CD14-positive monocyte (primary cell): ENCODE measurements around the gene FGF2. TPM values are rescaled to one million over a fixed set of nuclear protein-coding genes. Genes with fewer than 3 reads are reported as not detected.

Source experiments
- DNase-seq, 3 donors: peaks; one replicate each; pipeline ENCODE4 v3.0.0-alpha.2; 2011 to 2022
- H2AFZ ChIP-seq: 2 replicates; pipeline ENCODE4 v1.6.0; 2012; ENCODE audit warnings: mild to moderate bottlenecking, low read depth, low read length, inconsistent platforms; ENCODE audit not compliant: insufficient read depth, poor library complexity, severe bottlenecking
- H3K27ac ChIP-seq, 2 donors: 1 replicate in 1 of 2; 2 replicates in 1 of 2; pipeline ENCODE4 v1.5.1; 2012 to 2013; ENCODE audit warnings: low read length in 2 of 2, control low read depth in 1 of 2, inconsistent platforms in 1 of 2, low read depth in 1 of 2, mild to moderate bottlenecking in 1 of 2
- H3K27me3 ChIP-seq, 2 donors: one replicate each; pipeline versions ENCODE4 v1.6.0 to v1.6.1; 2011 to 2013; ENCODE audit warnings: low read length in 2 of 2; ENCODE audit not compliant: control insufficient read depth in 2 of 2, insufficient read depth in 2 of 2
- H3K36me3 ChIP-seq, 2 donors: replicated peaks in 1 of 2; 1 replicate in 1 of 2; 2 replicates in 1 of 2; pipeline versions ENCODE4 v1.5.1 to v1.6.1; 2012 to 2013; ENCODE audit warnings: low read length in 2 of 2, control low read depth in 1 of 2, inconsistent platforms in 1 of 2, mild to moderate bottlenecking in 1 of 2; ENCODE audit not compliant: insufficient read depth in 2 of 2, control insufficient read depth in 1 of 2
- H3K4me1 ChIP-seq, 2 donors: 1 replicate in 1 of 2; 2 replicates in 1 of 2; pipeline versions ENCODE4 v1.5.1 to v1.6.1; 2012 to 2013; ENCODE audit warnings: low read length in 2 of 2, control low read depth in 1 of 2, inconsistent platforms in 1 of 2, mild to moderate bottlenecking in 1 of 2, moderate library complexity in 1 of 2; ENCODE audit not compliant: insufficient read depth in 2 of 2, control insufficient read depth in 1 of 2
- H3K4me2 ChIP-seq: replicated peaks from 2 replicates; pipeline ENCODE3; 2012; ENCODE audit warnings: low read length, moderate library complexity, mild to moderate bottlenecking; ENCODE audit not compliant: poor library complexity, severe bottlenecking; ENCODE audit errors: extremely low read depth
- H3K4me3 ChIP-seq, 3 experiments: fragments of 200-600 bp in 1 of 3; sonication (generic) in 1 of 3; replicated peaks in 1 of 3; 1 replicate in 2 of 3; 2 replicates in 1 of 3; pipeline ENCODE4 v1.5.1; 2011 to 2013; ENCODE audit warnings: low read length in 3 of 3, mild to moderate bottlenecking in 3 of 3, control low read depth in 2 of 3, low read depth in 2 of 3, inconsistent platforms in 1 of 3, moderate library complexity in 1 of 3
- H3K79me2 ChIP-seq: 2 replicates; pipeline ENCODE4 v1.6.0; 2012; ENCODE audit warnings: mild to moderate bottlenecking, control low read depth, inconsistent platforms, low read length, moderate library complexity; ENCODE audit not compliant: insufficient read depth
- H3K9ac ChIP-seq: 2 replicates; pipeline ENCODE4 v1.6.0; 2017; ENCODE audit warnings: low read length, mild to moderate bottlenecking; ENCODE audit not compliant: insufficient read depth, poor library complexity, severe bottlenecking
- H3K9me3 ChIP-seq, 2 donors: replicated peaks in 1 of 2; 1 replicate in 1 of 2; 2 replicates in 1 of 2; pipeline versions ENCODE4 v1.5.1 to v1.6.1; 2012 to 2013; ENCODE audit warnings: low read length in 2 of 2, control low read depth in 1 of 2; ENCODE audit not compliant: control insufficient read depth in 1 of 2, insufficient read depth in 1 of 2
- H4K20me1 ChIP-seq: 2 replicates; pipeline ENCODE4 v1.6.0; 2012; ENCODE audit warnings: mild to moderate bottlenecking, low read length, control low read depth, moderate library complexity; ENCODE audit not compliant: insufficient read depth
- H3K27ac Mint-ChIP-seq, 7 donors: one replicate each; pipeline ENCODE4 v1.8.0; 2020; ENCODE audit warnings: mild to moderate bottlenecking in 7 of 7, mixed read lengths in 7 of 7, moderate library complexity in 6 of 7, inconsistent platforms in 2 of 7
- H3K27me3 Mint-ChIP-seq, 3 donors: one replicate each; pipeline ENCODE4 v1.8.0; 2021 to 2022; ENCODE audit warnings: low read depth in 3 of 3, mild to moderate bottlenecking in 3 of 3, mixed read lengths in 3 of 3, moderate library complexity in 3 of 3, inconsistent platforms in 1 of 3
- H3K36me3 Mint-ChIP-seq, 2 donors: one replicate each; pipeline ENCODE4 v1.8.0; 2020; ENCODE audit warnings: mixed read lengths in 2 of 2, inconsistent platforms in 1 of 2, mild to moderate bottlenecking in 1 of 2
- H3K4me1 Mint-ChIP-seq: one replicate; pipeline ENCODE4 v1.8.0; 2020; ENCODE audit warnings: mild to moderate bottlenecking, mixed read lengths
- H3K4me3 Mint-ChIP-seq, 2 donors: one replicate each; pipeline ENCODE4 v1.8.0; 2020; ENCODE audit warnings: mild to moderate bottlenecking in 2 of 2, mixed read lengths in 2 of 2, moderate library complexity in 1 of 2
- H3K9me3 Mint-ChIP-seq, 7 donors: one replicate each; pipeline ENCODE4 v1.8.0; 2020 to 2022; ENCODE audit warnings: mixed read lengths in 7 of 7, mild to moderate bottlenecking in 6 of 7, moderate library complexity in 6 of 7, inconsistent platforms in 2 of 7
- WGBS: methylation state at CpG from one replicate; pipeline ENCODE4 v1.1.5; 2013; ENCODE audit warnings: missing lambda C conversion rate; ENCODE audit not compliant: insufficient coverage; 5-methylcytosine and 5-hydroxymethylcytosine counted together
- intact Hi-C, 2 donors: fragments of 100-400 bp; cut with micrococcal nuclease; formaldehyde crosslinking; loops; one replicate each; pipeline versions ENCODE4 v1.15.0 to v1.15.1; 2023
- polyA plus RNA-seq, 3 donors: library from polyadenylated mRNA; depleted of rRNA in 1 of 3; unstranded in 2 of 3; stranded (reverse) in 1 of 3; fragments of 300-500 nt in 2 of 3; fragments of >200 nt in 1 of 3; fragmentation: Illumina TruSeq in 2 of 3; gene quantifications; 1 replicate in 2 of 3; 2 replicates in 1 of 3; pipeline ENCODE4 v1.2.3, GENCODE V29; 2012 to 2021
- TF ChIP-seq, protein P1 (sequence below): fragments of 200-600 bp; IDR thresholded peaks from one replicate; pipeline ENCODE4 v1.8.0; 2022; ENCODE audit warnings: antibody characterized with exemption, mild to moderate bottlenecking

The FGF2 gene
- polyA plus RNA-seq, 3 donors = not detected

DNA sequence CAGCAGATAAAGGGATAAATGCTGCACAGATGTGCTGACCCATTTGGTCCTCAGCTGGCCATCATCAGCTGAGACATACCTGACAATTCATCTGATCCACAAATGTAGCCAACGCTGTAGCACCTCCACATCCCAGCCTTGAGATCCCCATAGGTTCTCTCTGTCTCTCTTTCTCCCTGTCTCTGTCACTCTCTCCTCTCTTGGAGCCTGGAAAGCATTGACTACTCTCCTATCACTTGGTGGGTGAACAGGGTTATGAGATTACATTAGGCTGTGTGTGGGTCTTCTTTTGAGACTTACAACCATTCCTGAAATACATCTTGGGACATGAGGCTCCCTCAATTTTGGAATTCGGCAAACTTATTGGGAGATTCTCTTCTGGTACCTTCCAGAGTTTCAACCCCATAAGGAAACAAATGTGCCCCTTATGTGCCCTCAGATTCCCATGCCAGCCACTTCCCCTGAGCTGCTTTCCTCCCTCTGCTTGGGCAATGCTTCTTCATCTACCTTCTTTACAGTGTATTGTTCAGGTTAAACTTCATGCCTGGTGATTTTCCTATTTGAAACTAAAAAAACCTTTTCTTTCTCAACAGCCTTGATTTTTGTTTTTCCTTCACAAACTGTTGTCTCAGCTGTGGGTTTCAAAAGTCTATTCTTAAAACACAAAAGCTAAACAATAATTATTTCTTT is 29.1 kb upstream of the FGF2 start:
- Histone ChIP-seq H3K4me3 (no peak overlapping the region), H3K4me1 (no peaks in the 10 kb centered on the region), H3K27me3 (no peaks in the 10 kb centered on the region), H3K9me3 (no peaks in the 10 kb centered on the region), H3K27ac (no peak overlapping the region), H3K9ac (no peak overlapping the region), H2AFZ (no peak overlapping the region), H3K36me3 (no peaks in the 10 kb centered on the region), H3K4me2 (no peak overlapping the region), H4K20me1 (no peaks in the 10 kb centered on the region), H3K79me2 (no peaks in the 10 kb centered on the region)
- peaks cover 0 to 4% (median 0%) of the 10 kb centered on the region in 7 donors for H3K9me3 Mint-ChIP-seq
- H3K4me1 Mint-ChIP-seq = peaks cover 8% of the 10 kb centered on the region
- no peaks in the 10 kb centered on the region for H3K36me3 Mint-ChIP-seq
- no peaks in the 10 kb centered on the region for H3K27me3 Mint-ChIP-seq
- TF ChIP-seq, protein P1, sequence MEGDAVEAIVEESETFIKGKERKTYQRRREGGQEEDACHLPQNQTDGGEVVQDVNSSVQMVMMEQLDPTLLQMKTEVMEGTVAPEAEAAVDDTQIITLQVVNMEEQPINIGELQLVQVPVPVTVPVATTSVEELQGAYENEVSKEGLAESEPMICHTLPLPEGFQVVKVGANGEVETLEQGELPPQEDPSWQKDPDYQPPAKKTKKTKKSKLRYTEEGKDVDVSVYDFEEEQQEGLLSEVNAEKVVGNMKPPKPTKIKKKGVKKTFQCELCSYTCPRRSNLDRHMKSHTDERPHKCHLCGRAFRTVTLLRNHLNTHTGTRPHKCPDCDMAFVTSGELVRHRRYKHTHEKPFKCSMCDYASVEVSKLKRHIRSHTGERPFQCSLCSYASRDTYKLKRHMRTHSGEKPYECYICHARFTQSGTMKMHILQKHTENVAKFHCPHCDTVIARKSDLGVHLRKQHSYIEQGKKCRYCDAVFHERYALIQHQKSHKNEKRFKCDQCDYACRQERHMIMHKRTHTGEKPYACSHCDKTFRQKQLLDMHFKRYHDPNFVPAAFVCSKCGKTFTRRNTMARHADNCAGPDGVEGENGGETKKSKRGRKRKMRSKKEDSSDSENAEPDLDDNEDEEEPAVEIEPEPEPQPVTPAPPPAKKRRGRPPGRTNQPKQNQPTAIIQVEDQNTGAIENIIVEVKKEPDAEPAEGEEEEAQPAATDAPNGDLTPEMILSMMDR = no peak
- no peak overlapping the region for H3K27ac Mint-ChIP-seq
- no peak for DNase-seq
- WGBS = 87% methylated on average over 2 of the region's 2 CpGs
- H3K4me3 Mint-ChIP-seq = no peak overlapping the region
- intact Hi-C loops = no loop called here

DNA sequence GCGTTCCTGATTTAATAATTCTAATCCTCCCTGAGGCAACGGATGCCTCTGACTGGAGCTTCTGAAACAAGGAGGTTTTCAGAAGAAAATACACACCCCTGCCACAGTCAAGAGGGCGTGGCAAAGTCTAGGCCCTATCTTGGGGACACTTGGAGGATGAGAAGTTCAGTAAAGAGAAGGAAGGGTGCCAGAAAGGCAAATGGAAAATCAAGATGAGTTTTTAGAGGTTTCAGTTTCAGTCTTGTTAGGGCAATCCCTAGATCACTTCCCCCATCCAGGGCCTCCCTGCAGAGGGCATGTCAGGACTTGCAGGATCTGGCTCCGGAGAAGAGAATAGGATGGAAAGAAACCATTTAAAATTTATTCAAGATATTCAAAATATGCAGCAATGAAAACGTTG is 28.5 kb upstream of the FGF2 start:
- Histone ChIP-seq H3K9me3 (no peaks in the 10 kb centered on the region), H4K20me1 (no peaks in the 10 kb centered on the region), H3K36me3 (no peaks in the 10 kb centered on the region), H2AFZ (no peak overlapping the region), H3K4me3 (no peak overlapping the region), H3K4me2 (no peak overlapping the region), H3K9ac (no peak overlapping the region), H3K79me2 (no peaks in the 10 kb centered on the region), H3K4me1 (no peaks in the 10 kb centered on the region), H3K27ac (no peak overlapping the region), H3K27me3 (no peaks in the 10 kb centered on the region)
- H3K9me3 Mint-ChIP-seq = peaks cover 0 to 6% (median 0%) of the 10 kb centered on the region in 7 donors
- DNase-seq = no peak
- H3K36me3 Mint-ChIP-seq = no peaks in the 10 kb centered on the region
- no peak overlapping the region for H3K4me3 Mint-ChIP-seq
- peak overlapping the region in 1 of 7 donors; percentile 46 for H3K27ac Mint-ChIP-seq
- no CpG with 5 or more reads among the region's 5 CpGs for WGBS
- H3K4me1 Mint-ChIP-seq = peaks cover 8% of the 10 kb centered on the region
- H3K27me3 Mint-ChIP-seq = no peaks in the 10 kb centered on the region
- intact Hi-C loops = no loop called here
- TF ChIP-seq, protein P1 = no peak
